Islet of Langerhans (tissue), 1 donor: Measurements from ENCODE around the gene DCX.
"Not testable (repeated sequence)": the region's sequence is repeated elsewhere in the genome, so short reads cannot be mapped to it uniquely, and the experiment has no call there.

Experiments
- FAIRE-seq: peaks from one replicate; lab custom pipeline; 2011; peaks lifted over from hg19 to GRCh38; lab: Jason Lieb, UNC

Gene DCX

GRCh38 chrX:111365770-111366325 lies 46.1 kb downstream of the DCX start:
- FAIRE-seq = no peak

- FAIRE-seq = no peak
These were observed 48.3 kb downstream of the DCX start for GRCh38 chrX:111363741-111364140.

GRCh38 chrX:111361751-111362150 lies 50.2 kb downstream of the DCX start:
- FAIRE-seq = no peak

GRCh38 chrX:111360839-111361238 lies 51.2 kb downstream of the DCX start:
- no peak for FAIRE-seq

GRCh38 chrX:111355523-111356115 lies 56.4 kb downstream of the DCX start:
- FAIRE-seq = no peak

GRCh38 chrX:111354496-111354895 lies 57.5 kb downstream of the DCX start:
- FAIRE-seq = no peak

GRCh38 chrX:111353793-111354192 lies 58.2 kb downstream of the DCX start:
- peak; percentile 89 for FAIRE-seq

- FAIRE-seq = peak; percentile 99
These were observed 59.6 kb downstream of the DCX start for GRCh38 chrX:111352424-111352823.

- FAIRE-seq = no peak
These were observed 62.1 kb downstream of the DCX start for GRCh38 chrX:111349934-111350333.

GRCh38 chrX:111349101-111349500 lies 62.9 kb downstream of the DCX start:
- FAIRE-seq = no peak

GRCh38 chrX:111348429-111348828 lies 63.6 kb downstream of the DCX start:
- no peak for FAIRE-seq

GRCh38 chrX:111346150-111346549 lies 65.8 kb downstream of the DCX start:
- FAIRE-seq = not testable (repeated sequence)

- FAIRE-seq = no peak
These were observed 71.9 kb downstream of the DCX start for GRCh38 chrX:111340054-111340453.

- no peak for FAIRE-seq
These were observed 72.8 kb downstream of the DCX start for GRCh38 chrX:111339212-111339611.

GRCh38 chrX:111338095-111338698 lies 73.8 kb downstream of the DCX start:
- FAIRE-seq = peak; percentile 94

GRCh38 chrX:111337067-111337637 lies 74.8 kb downstream of the DCX start:
- FAIRE-seq = peak; percentile 100

GRCh38 chrX:111336141-111336540 lies 75.9 kb downstream of the DCX start:
- no peak for FAIRE-seq

GRCh38 chrX:111329370-111329769 lies 82.6 kb downstream of the DCX start:
- FAIRE-seq = no peak

GRCh38 chrX:111328858-111329257 lies 83.1 kb downstream of the DCX start:
- peak; percentile 21 for FAIRE-seq

- FAIRE-seq = no peak
These were observed 89.6 kb downstream of the DCX start for GRCh38 chrX:111322231-111322855.

- FAIRE-seq = no peak
These were observed 92.5 kb downstream of the DCX start for GRCh38 chrX:111319451-111319850.

- FAIRE-seq = no peak
These were observed 93.1 kb downstream of the DCX start for GRCh38 chrX:111318901-111319300.

- FAIRE-seq = no peak
These were observed 102.9 kb downstream of the DCX start for GRCh38 chrX:111309083-111309482.
